HepG2 (cell line): ENCODE results near the gene SMYD1. TPM values are rescaled to one million over a fixed set of nuclear protein-coding genes. Genes with fewer than 3 reads are reported as not detected.

ENCODE experiments used
- HBP1 ChIP-seq: IDR thresholded peaks from 2 replicates; pipeline ENCODE4 v1.6.1; 2016; ENCODE audit warnings: low read depth, control low read depth
- HMG20A ChIP-seq: IDR thresholded peaks from 2 replicates; pipeline ENCODE4 v1.6.1; 2016; ENCODE audit warnings: borderline replicate concordance
- PPARG ChIP-seq: conservative IDR thresholded peaks from 2 replicates; pipeline ENCODE4 v1.6.1; 2016; ENCODE audit warnings: missing biosample characterization, missing genetic modification reagents
- RBFOX2 ChIP-seq: fragments of 200-400 bp; formaldehyde crosslinking; IDR thresholded peaks from 2 replicates; pipeline ENCODE4 v1.6.1; 2017; ENCODE audit warnings: low read depth, mild to moderate bottlenecking, low read length
- SOX13 ChIP-seq, 3 experiments: fragments of 450-650 bp in 1 of 3; sonication (generic) in 1 of 3; formaldehyde crosslinking in 1 of 3; IDR thresholded peaks in 2 of 3; conservative IDR thresholded peaks in 1 of 3; 2 replicates each; pipeline versions ENCODE4 v1.5.0 to v1.6.1; 2016 to 2020; ENCODE audit warnings: antibody characterized with exemption in 1 of 3, mild to moderate bottlenecking in 1 of 3, missing compliant biosample characterization in 1 of 3, missing genetic modification reagents in 1 of 3, moderate library complexity in 1 of 3
- TOE1 ChIP-seq: sonication (generic); formaldehyde crosslinking; IDR thresholded peaks from 2 replicates; pipeline ENCODE4 v1.4.0; 2020; ENCODE audit warnings: mild to moderate bottlenecking, missing genetic modification reagents
- ZBTB39 ChIP-seq: sonication (generic); formaldehyde crosslinking; IDR thresholded peaks from 2 replicates; pipeline ENCODE4 v1.5.0; 2020; ENCODE audit warnings: missing genetic modification reagents
- ZNF30 ChIP-seq: sonication (generic); formaldehyde crosslinking; IDR thresholded peaks from 2 replicates; pipeline ENCODE4 v1.5.0; 2020; ENCODE audit warnings: mild to moderate bottlenecking, missing genetic modification reagents
- ZNF660 ChIP-seq: sonication (generic); formaldehyde crosslinking; IDR thresholded peaks from 2 replicates; pipeline ENCODE4 v1.5.1; 2020; ENCODE audit warnings: mild to moderate bottlenecking, low read depth, missing genetic modification reagents, borderline replicate concordance
- ZSCAN25 ChIP-seq: sonication (generic); formaldehyde crosslinking; IDR thresholded peaks from 2 replicates; pipeline ENCODE4 v1.8.0; 2022; ENCODE audit warnings: mild to moderate bottlenecking, missing genetic modification reagents
- polyA plus RNA-seq, 8 experiments: library from polyadenylated mRNA; depleted of rRNA in 3 of 8; stranded (reverse) in 7 of 8; unstranded in 1 of 8; fragments of >200 nt; fragmentation: Illumina TruSeq in 4 of 8; extraction: Trizol in 4 of 8; gene quantifications; 2 replicates each; pipeline versions ENCODE4 v1.2.1 to v1.2.3, GENCODE V29; 2011 to 2016; ENCODE audit warnings: low read depth in 4 of 8, missing spikeins in 1 of 8, mixed read lengths in 1 of 8; ENCODE audit not compliant: insufficient read depth in 1 of 8
- total RNA-seq, 5 experiments: library from RNA; depleted of rRNA; stranded (reverse); fragments of >200 nt; fragmentation: Illumina TruSeq; extraction: Trizol; gene quantifications; 2 replicates each; pipeline ENCODE4 v1.2.3, GENCODE V29; 2016; ENCODE audit warnings: low read depth in 1 of 5
- TF ChIP-seq, protein P1 (sequence below): sonication (generic); formaldehyde crosslinking; IDR thresholded peaks from 2 replicates; pipeline ENCODE4 v1.4.0; 2020; ENCODE audit warnings: missing genetic modification reagents
- TF ChIP-seq, protein P2 (sequence below): sonication (generic); formaldehyde crosslinking; IDR thresholded peaks from 2 replicates; pipeline ENCODE4 v1.4.0; 2020; ENCODE audit warnings: missing genetic modification reagents
- TF ChIP-seq, protein P3 (sequence below): sonication (generic); formaldehyde crosslinking; IDR thresholded peaks from 2 replicates; pipeline ENCODE4 v1.5.0; 2020; ENCODE audit warnings: mild to moderate bottlenecking, missing genetic modification reagents, moderate library complexity
- TF ChIP-seq, protein P4 (sequence below): sonication (generic); formaldehyde crosslinking; conservative IDR thresholded peaks from 2 replicates; pipeline ENCODE4 v1.8.1; 2023; ENCODE audit warnings: missing genetic modification reagents
- TF ChIP-seq, protein P5 (sequence below): sonication (generic); formaldehyde crosslinking; IDR thresholded peaks from 2 replicates; pipeline ENCODE4 v1.4.0; 2020; ENCODE audit warnings: missing genetic modification reagents, borderline replicate concordance

The SMYD1 gene
- total and polyA plus RNA-seq, 2 of the 13 experiments (the other 11 are each of a cell fraction or from before 2014, with no cell fraction given), result not detected

DNA sequence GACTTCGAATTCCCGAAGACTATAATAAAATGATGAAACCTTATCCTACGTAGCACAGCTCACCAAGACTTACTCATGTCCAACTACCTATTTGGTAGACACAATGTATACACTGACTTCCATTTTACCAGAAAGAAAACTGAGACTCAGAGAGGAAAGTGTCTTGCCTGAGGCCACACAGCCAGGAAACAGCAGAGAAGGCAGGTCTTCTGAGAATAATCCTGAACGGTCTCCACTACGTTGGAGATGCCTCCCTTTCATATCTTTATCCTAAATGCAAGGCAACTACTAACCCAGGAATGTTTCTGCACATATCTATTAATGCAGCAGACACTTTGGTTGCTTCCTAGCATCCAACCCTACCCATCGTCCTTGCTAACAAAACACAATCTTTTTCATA, 72.2 kb downstream of the SMYD1 start (continued):
- TF ChIP-seq, protein P1, sequence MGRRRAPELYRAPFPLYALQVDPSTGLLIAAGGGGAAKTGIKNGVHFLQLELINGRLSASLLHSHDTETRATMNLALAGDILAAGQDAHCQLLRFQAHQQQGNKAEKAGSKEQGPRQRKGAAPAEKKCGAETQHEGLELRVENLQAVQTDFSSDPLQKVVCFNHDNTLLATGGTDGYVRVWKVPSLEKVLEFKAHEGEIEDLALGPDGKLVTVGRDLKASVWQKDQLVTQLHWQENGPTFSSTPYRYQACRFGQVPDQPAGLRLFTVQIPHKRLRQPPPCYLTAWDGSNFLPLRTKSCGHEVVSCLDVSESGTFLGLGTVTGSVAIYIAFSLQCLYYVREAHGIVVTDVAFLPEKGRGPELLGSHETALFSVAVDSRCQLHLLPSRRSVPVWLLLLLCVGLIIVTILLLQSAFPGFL (CRISPR knock-in tag), result no peak
- TF ChIP-seq, protein P2, sequence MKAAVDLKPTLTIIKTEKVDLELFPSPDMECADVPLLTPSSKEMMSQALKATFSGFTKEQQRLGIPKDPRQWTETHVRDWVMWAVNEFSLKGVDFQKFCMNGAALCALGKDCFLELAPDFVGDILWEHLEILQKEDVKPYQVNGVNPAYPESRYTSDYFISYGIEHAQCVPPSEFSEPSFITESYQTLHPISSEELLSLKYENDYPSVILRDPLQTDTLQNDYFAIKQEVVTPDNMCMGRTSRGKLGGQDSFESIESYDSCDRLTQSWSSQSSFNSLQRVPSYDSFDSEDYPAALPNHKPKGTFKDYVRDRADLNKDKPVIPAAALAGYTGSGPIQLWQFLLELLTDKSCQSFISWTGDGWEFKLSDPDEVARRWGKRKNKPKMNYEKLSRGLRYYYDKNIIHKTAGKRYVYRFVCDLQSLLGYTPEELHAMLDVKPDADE (CRISPR knock-in tag), result no peak
- no peak for TF ChIP-seq PPARG (CRISPR knock-in tag)
- 0 out of 2 replicates have a peak, but pooled peaks have one; percentile 44 for TF ChIP-seq ZBTB39 (CRISPR knock-in tag)
- TF ChIP-seq ZNF660, result no peak
- TF ChIP-seq TOE1, result peak; percentile 5; the same call in 1 of the 2 replicates
- no peak for TF ChIP-seq HMG20A
- TF ChIP-seq HBP1, result no peak
- peak; percentile 51; the same call in 1 of the 2 replicates for TF ChIP-seq ZSCAN25 (CRISPR knock-in tag)
- TF ChIP-seq, protein P3, sequence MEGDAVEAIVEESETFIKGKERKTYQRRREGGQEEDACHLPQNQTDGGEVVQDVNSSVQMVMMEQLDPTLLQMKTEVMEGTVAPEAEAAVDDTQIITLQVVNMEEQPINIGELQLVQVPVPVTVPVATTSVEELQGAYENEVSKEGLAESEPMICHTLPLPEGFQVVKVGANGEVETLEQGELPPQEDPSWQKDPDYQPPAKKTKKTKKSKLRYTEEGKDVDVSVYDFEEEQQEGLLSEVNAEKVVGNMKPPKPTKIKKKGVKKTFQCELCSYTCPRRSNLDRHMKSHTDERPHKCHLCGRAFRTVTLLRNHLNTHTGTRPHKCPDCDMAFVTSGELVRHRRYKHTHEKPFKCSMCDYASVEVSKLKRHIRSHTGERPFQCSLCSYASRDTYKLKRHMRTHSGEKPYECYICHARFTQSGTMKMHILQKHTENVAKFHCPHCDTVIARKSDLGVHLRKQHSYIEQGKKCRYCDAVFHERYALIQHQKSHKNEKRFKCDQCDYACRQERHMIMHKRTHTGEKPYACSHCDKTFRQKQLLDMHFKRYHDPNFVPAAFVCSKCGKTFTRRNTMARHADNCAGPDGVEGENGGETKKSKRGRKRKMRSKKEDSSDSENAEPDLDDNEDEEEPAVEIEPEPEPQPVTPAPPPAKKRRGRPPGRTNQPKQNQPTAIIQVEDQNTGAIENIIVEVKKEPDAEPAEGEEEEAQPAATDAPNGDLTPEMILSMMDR, result no peak
- peak; percentile 56; the same call in 1 of the 2 replicates for TF ChIP-seq RBFOX2
- TF ChIP-seq, protein P4, sequence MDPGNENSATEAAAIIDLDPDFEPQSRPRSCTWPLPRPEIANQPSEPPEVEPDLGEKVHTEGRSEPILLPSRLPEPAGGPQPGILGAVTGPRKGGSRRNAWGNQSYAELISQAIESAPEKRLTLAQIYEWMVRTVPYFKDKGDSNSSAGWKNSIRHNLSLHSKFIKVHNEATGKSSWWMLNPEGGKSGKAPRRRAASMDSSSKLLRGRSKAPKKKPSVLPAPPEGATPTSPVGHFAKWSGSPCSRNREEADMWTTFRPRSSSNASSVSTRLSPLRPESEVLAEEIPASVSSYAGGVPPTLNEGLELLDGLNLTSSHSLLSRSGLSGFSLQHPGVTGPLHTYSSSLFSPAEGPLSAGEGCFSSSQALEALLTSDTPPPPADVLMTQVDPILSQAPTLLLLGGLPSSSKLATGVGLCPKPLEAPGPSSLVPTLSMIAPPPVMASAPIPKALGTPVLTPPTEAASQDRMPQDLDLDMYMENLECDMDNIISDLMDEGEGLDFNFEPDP, result 0 out of 2 replicates have a peak, but pooled peaks have one; percentile 59
- TF ChIP-seq, protein P5, sequence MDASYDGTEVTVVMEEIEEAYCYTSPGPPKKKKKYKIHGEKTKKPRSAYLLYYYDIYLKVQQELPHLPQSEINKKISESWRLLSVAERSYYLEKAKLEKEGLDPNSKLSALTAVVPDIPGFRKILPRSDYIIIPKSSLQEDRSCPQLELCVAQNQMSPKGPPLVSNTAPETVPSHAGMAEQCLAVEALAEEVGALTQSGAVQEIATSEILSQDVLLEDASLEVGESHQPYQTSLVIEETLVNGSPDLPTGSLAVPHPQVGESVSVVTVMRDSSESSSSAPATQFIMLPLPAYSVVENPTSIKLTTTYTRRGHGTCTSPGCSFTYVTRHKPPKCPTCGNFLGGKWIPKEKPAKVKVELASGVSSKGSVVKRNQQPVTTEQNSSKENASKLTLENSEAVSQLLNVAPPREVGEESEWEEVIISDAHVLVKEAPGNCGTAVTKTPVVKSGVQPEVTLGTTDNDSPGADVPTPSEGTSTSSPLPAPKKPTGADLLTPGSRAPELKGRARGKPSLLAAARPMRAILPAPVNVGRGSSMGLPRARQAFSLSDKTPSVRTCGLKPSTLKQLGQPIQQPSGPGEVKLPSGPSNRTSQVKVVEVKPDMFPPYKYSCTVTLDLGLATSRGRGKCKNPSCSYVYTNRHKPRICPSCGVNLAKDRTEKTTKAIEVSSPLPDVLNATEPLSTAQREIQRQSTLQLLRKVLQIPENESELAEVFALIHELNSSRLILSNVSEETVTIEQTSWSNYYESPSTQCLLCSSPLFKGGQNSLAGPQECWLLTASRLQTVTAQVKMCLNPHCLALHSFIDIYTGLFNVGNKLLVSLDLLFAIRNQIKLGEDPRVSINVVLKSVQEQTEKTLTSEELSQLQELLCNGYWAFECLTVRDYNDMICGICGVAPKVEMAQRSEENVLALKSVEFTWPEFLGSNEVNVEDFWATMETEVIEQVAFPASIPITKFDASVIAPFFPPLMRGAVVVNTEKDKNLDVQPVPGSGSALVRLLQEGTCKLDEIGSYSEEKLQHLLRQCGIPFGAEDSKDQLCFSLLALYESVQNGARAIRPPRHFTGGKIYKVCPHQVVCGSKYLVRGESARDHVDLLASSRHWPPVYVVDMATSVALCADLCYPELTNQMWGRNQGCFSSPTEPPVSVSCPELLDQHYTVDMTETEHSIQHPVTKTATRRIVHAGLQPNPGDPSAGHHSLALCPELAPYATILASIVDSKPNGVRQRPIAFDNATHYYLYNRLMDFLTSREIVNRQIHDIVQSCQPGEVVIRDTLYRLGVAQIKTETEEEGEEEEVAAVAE (CRISPR knock-in tag), result no peak
- no peak for TF ChIP-seq SOX13 (IDR thresholded peaks at IDR 0.05)
- TF ChIP-seq SOX13 (CRISPR knock-in tag; conservative IDR thresholded peaks at IDR 0.05 in 1 of 2, IDR thresholded peaks at IDR 0.05 in 1 of 2), result no peak
- no peak for TF ChIP-seq ZNF30 (CRISPR knock-in tag)
